Thyroid gland (tissue), 4 donors: Measurements from ENCODE around the gene FARP2. TPM values are rescaled to one million over a fixed set of nuclear protein-coding genes. Genes with fewer than 3 reads are reported as not detected.
"Not testable (repeated sequence)": the region's sequence is repeated elsewhere in the genome, so short reads cannot be mapped to it uniquely, and the experiment has no call there.

Experiments
- DNase-seq, 2 donors: peaks; one replicate each; pipeline ENCODE4 v3.0.0-alpha.2; 2019
- H3K27ac ChIP-seq, 3 donors: fragments of 200-600 bp; sonication (generic); 1 replicate in 2 of 3; 2 replicates in 1 of 3; pipeline ENCODE4 v1.5.1; 2016 to 2019; ENCODE audit warnings: mild to moderate bottlenecking in 1 of 3, moderate library complexity in 1 of 3
- H3K27me3 ChIP-seq: fragments of 200-600 bp; sonication (generic); one replicate; pipeline ENCODE4 v1.5.1; 2019
- H3K36me3 ChIP-seq, 2 donors: fragments of 200-600 bp; sonication (generic); one replicate each; pipeline ENCODE4 v1.5.1; 2016 to 2019
- H3K4me1 ChIP-seq, 2 donors: fragments of 200-600 bp; sonication (generic); one replicate each; pipeline ENCODE4 v1.5.1; 2017 to 2019
- H3K4me3 ChIP-seq, 3 donors: fragments of 200-600 bp; sonication (generic); replicated peaks in 1 of 3; 1 replicate in 2 of 3; 2 replicates in 1 of 3; pipeline ENCODE4 v1.5.1; 2016; ENCODE audit warnings: mild to moderate bottlenecking in 1 of 3
- H3K9me3 ChIP-seq: fragments of 200-600 bp; sonication (generic); one replicate; pipeline ENCODE4 v1.5.1; 2017
- POLR2A ChIP-seq, 2 donors: fragments of 450-650 bp; IDR thresholded peaks; one replicate each; pipeline ENCODE4 v1.6.1; 2017; ENCODE audit warnings: antibody characterized with exemption in 2 of 2, mild to moderate bottlenecking in 2 of 2, moderate library complexity in 1 of 2
- WGBS, 2 donors: methylation state at CpG; one replicate each; pipeline ENCODE4 v1.1.5; 2017; 5-methylcytosine and 5-hydroxymethylcytosine counted together
- intact Hi-C: fragments of 100-400 bp; cut with DNase I; formaldehyde crosslinking; loops from one replicate; pipeline ENCODE4 v1.15.1; 2023
- total RNA-seq, 4 donors: library from RNA; depleted of rRNA; stranded (reverse); fragments of >200 nt; gene quantifications; one replicate each; pipeline ENCODE4 v1.2.3, GENCODE V29; 2016
- TF ChIP-seq, protein P1 (sequence below), 6 experiments: fragments of 200-600 bp in 3 of 6; fragments of 450-650 bp in 3 of 6; sonication (generic) in 3 of 6; IDR thresholded peaks; one replicate each; pipeline ENCODE4 v1.5.1; 2016 to 2019; ENCODE audit warnings: antibody characterized with exemption in 6 of 6, mild to moderate bottlenecking in 2 of 6, inconsistent platforms in 1 of 6, moderate library complexity in 1 of 6

FARP2 gene
- total RNA-seq, 4 donors from 2014 or later = 16.9 to 24.1 (median 20.3) TPM

DNA sequence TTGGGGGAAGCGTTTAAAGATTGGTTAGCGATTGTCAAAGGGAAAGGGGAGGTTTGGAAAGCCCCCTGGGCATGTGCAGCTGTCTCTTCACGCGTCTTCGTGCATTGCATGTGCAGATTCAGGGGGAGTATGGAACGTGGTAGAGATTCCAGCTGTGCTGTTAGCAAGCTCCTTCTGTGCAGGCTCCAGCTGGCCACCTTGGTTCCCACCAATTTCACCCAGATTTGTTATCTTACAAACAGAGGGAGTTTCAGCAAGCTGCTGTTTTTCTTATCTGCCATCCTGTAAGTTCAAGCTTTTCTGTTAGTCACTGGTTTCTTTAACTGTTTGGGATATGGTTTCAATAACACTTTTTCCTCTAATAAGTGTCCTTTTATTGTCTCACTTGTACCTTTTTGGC is 30.4 kb downstream of the FARP2 start:
- intact Hi-C loops = no loop called here
- Histone ChIP-seq H3K27ac (no peak overlapping the region), H3K4me3 (no peak overlapping the region), H3K36me3 (no peaks in the 10 kb centered on the region), H3K9me3 (no peaks in the 10 kb centered on the region), H3K4me1 (peaks cover 0 to 3% of the 10 kb centered on the region in 2 donors), H3K27me3 (no peaks in the 10 kb centered on the region)
- no peak for DNase-seq
- 93 to 95% methylated on average over 6 of the region's 6 CpGs for WGBS, 2 donors
- TF ChIP-seq, protein P1, sequence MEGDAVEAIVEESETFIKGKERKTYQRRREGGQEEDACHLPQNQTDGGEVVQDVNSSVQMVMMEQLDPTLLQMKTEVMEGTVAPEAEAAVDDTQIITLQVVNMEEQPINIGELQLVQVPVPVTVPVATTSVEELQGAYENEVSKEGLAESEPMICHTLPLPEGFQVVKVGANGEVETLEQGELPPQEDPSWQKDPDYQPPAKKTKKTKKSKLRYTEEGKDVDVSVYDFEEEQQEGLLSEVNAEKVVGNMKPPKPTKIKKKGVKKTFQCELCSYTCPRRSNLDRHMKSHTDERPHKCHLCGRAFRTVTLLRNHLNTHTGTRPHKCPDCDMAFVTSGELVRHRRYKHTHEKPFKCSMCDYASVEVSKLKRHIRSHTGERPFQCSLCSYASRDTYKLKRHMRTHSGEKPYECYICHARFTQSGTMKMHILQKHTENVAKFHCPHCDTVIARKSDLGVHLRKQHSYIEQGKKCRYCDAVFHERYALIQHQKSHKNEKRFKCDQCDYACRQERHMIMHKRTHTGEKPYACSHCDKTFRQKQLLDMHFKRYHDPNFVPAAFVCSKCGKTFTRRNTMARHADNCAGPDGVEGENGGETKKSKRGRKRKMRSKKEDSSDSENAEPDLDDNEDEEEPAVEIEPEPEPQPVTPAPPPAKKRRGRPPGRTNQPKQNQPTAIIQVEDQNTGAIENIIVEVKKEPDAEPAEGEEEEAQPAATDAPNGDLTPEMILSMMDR (IDR thresholded peaks at IDR 0.05) = no peak
- no peak for TF ChIP-seq POLR2A (IDR thresholded peaks at IDR 0.05)

DNA sequence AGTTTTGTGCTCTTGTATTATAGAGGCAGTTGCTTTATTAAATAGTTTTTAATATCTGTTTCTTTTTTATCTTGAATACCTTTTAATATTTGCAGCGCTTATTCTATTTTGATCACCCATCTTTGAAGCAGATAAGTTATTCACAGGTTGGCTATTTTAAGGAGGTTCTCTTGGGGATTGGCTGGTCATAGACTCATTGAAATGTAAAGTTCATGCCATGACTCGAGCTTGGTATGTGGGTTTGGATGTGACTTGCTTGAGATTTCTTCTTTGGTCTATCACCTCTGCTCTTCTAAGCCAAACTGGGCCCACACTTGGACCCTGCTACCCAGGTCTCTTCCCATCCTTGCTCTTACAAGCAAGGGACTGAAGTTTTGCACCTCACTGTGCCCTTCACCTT is 33.6 kb downstream of the FARP2 start:
- 90 to 92% methylated on average over 2 of the region's 2 CpGs for WGBS, 2 donors
- intact Hi-C loops = no loop called here

DNA sequence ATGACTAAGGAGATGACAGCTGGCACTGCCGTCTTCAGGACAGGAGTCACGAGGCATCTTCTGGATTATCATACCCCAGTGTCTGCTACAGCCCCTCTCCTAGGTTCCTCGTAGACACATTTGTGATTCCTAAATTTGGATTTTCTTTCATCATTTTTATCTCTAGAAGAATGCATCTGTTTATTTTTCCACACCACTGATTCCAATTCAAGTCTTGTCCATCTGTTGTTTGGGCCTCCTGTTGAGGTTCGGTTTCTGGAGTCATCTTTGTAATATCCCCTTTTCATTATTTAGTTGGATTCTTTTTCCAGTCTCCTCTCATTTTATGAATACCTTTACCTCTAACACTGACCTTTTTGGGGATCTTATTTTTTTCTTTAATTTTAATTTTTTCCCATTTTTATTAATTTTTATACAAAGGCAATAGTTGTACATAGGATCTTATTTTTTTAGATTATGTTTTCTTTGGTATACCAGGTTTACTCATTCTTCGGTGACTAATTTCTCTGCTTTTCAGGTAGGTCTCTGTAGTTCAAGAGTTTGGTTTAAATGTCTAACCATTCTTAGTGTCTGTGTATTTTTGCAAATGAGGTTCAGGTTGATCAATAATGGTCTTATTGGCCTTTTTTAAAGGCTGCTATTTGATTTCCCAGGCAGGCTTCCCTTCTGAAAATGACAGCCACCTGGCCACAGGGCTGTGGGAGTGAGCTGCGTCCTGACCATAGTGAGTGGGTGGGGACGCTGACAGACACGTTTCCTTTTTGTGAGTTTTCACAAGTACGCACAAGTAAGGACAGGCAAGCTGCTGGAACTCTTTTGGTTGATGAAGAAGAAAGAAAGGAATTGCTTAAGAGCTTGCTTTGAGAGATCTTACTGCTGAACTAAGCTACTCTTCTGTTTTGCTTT is 34.5 kb downstream of the FARP2 start:
- intact Hi-C loops = no loop called here
- Histone ChIP-seq H3K27ac (no peak overlapping the region), H3K27me3 (no peaks in the 10 kb centered on the region), H3K4me3 (no peak overlapping the region), H3K36me3 (no peaks in the 10 kb centered on the region), H3K4me1 (no peaks in the 10 kb centered on the region), H3K9me3 (no peaks in the 10 kb centered on the region)
- WGBS, 2 donors = 91 to 95% methylated on average over 9 of the region's 9 CpGs
- no peak for TF ChIP-seq POLR2A (IDR thresholded peaks at IDR 0.05)
- TF ChIP-seq, protein P1 (IDR thresholded peaks at IDR 0.05) = no peak
- no peak for DNase-seq

More for the DNA sequence above, 33.6 kb downstream of the FARP2 start:
- H3K4me1 ChIP-seq = no peaks in the 10 kb centered on the region
- no peak overlapping the region for H3K27ac ChIP-seq
- no peak overlapping the region for H3K4me3 ChIP-seq
- TF ChIP-seq, protein P1 (IDR thresholded peaks at IDR 0.05) = no peak
- no peak for TF ChIP-seq POLR2A (IDR thresholded peaks at IDR 0.05)
- no peak for DNase-seq
- H3K9me3 ChIP-seq = no peaks in the 10 kb centered on the region
- no peaks in the 10 kb centered on the region for H3K27me3 ChIP-seq
- H3K36me3 ChIP-seq = no peaks in the 10 kb centered on the region

DNA sequence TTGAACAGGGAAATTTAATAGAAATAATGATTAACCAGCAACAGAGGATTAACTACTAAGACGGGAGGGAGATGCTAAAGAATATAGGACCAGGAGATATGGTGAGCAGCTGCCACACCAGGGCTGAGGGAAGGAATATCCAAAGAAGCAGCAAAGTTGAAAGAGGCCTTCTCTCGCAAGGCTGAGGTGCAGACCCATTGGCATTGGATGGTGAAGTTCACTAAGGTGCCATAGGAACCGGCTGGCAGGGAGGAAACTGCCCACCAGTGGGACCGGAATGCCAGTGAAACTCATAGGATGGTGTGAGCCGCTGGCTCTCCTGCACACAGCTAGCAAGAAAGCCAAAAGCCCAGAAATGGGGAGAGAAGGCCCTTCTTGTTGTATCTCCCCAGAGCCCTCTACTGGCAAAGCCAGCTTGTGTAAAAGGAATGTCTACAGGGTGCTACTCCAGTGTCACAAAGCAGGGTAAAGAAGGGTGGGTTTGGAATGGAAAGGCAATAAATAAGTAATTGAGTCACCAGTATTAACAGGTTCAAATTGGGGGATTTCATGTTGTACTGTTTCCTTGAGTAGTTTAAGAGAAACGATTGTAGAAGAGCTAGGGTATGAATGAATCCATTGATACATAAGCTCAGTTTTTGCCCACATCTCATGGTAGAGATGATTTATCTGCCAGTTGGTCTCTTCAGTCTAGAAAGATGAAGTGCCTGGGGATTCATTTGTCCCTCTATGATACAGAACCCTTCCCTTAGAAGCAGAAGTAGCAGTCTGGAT is 36.0 kb downstream of the FARP2 start:
- DNase-seq = no peak

DNA sequence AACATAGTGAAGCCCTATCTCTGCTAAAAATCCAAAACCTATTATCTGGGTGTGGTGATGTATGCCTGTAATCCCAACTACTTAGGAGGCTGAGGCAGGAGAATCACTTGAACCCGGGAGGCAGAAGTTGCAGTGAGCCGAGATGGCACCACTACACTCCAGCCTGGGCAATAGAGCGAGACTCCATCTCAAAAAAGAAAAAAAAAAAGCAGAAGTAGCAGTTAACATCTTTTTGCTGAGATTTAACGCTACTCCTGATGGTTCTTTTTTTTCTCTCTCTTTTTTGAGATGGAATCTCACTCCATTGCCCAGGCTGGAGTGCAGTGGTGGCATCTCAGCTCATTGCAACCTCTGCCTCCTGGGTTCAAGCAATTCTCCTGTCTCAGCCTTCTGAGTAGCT is 36.7 kb downstream of the FARP2 start:
- H3K27me3 ChIP-seq, H3K9me3 ChIP-seq, DNase-seq, intact Hi-C loops, H3K27ac ChIP-seq, H3K4me1 ChIP-seq, H3K4me3 ChIP-seq, H3K36me3 ChIP-seq: not testable (repeated sequence)
- 94% methylated on average over 4 of the region's 4 CpGs for WGBS, 2 donors

More for the DNA sequence above, 36.0 kb downstream of the FARP2 start:
- Histone ChIP-seq H3K4me3 (no peak overlapping the region), H3K36me3 (no peaks in the 10 kb centered on the region), H3K27me3 (no peaks in the 10 kb centered on the region), H3K9me3 (no peaks in the 10 kb centered on the region), H3K4me1 (no peaks in the 10 kb centered on the region), H3K27ac (no peak overlapping the region)
- WGBS, 2 donors = 79 to 81% methylated on average over 6 of the region's 6 CpGs
- TF ChIP-seq POLR2A (IDR thresholded peaks at IDR 0.05) = no peak
- TF ChIP-seq, protein P1 (IDR thresholded peaks at IDR 0.05) = peak in 2 of 6 experiments; percentile 11 to 21
- intact Hi-C loops = no loop called here
